Panc1 (cell line): ENCODE measurements around the gene C11orf21. TPM values are rescaled to one million over a fixed set of nuclear protein-coding genes. Genes with fewer than 3 reads are reported as not detected.

Source experiments
- total RNA-seq: library from RNA; stranded (reverse); gene quantifications from one replicate; pipeline ENCODE4 v1.2.1, GENCODE V29; 2021; ENCODE audit not compliant: unreplicated experiment

C11orf21 gene
- total RNA-seq, 1 experiment from 2014 or later, result 0.31 TPM

Other genes with a start within 250 kb of the C11orf21 start
- gene IGF2, start 162.5 kb downstream of the C11orf21 start, total RNA-seq, result 14.5 TPM
- gene INS, start 140.7 kb downstream of the C11orf21 start, total RNA-seq, result not detected
- not detected for gene TH, start 130.1 kb downstream of the C11orf21 start, total RNA-seq
- not detected for gene ASCL2, start 31.3 kb downstream of the C11orf21 start, total RNA-seq
- not detected for gene TSPAN32, start 95 bp upstream of the C11orf21 start, total RNA-seq
- 416 TPM for gene CD81, start 75.4 kb upstream of the C11orf21 start, total RNA-seq
- gene TSSC4, start 98.8 kb upstream of the C11orf21 start, total RNA-seq, result 132 TPM
- gene TRPM5, start 142.6 kb upstream of the C11orf21 start, total RNA-seq, result 0.08 TPM
- 1.0 TPM for gene KCNQ1, start 143.1 kb upstream of the C11orf21 start, total RNA-seq